Cerebellar nuclear complex (tissue), 1 donor: ENCODE measurements around the gene COL23A1.
"Not testable (repeated sequence)": the region's sequence is repeated elsewhere in the genome, so short reads cannot be mapped to it uniquely, and the experiment has no call there.

Source experiments
- DNase-seq, 2 experiments: peaks; one replicate each; lab custom pipeline; 2025; lab: John Stamatoyannopoulos, UW

The COL23A1 gene

DNA sequence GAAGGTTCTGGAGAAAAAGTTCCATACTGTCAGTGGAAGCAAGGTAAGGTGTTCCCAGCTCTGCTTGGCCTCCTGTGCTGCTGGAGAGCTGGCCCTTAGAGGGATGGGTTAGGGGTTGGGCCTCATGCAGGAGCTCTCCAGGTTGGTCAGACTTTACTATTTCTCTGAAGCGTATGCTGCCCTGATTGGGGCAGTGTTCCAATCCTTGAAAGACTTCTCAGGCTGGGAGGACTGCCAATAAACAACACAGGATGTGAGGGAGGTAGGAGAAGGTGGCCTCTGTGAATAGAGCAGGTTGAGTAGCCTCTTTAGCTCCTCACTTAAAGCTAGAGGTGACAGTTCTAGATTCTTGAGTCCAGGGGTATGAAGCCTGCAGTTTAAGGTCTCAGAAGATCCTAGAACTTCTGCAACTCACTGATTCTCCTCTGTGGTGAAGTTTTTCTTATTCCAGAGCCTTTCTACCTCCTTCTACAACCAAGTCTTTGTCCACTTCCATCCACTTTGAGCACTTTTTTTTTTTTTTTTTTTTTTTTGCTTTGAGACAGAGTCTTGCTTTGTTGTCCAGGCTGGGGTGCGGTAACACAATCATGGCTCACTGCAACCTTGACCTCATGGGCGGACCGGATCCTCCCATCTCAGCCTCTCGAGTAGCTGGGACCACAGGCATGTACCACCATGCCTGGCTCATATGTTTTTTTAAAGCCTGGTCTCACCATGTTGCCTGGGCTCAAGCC, 382.8 kb downstream of the COL23A1 start:
- DNase-seq: no peak

DNA sequence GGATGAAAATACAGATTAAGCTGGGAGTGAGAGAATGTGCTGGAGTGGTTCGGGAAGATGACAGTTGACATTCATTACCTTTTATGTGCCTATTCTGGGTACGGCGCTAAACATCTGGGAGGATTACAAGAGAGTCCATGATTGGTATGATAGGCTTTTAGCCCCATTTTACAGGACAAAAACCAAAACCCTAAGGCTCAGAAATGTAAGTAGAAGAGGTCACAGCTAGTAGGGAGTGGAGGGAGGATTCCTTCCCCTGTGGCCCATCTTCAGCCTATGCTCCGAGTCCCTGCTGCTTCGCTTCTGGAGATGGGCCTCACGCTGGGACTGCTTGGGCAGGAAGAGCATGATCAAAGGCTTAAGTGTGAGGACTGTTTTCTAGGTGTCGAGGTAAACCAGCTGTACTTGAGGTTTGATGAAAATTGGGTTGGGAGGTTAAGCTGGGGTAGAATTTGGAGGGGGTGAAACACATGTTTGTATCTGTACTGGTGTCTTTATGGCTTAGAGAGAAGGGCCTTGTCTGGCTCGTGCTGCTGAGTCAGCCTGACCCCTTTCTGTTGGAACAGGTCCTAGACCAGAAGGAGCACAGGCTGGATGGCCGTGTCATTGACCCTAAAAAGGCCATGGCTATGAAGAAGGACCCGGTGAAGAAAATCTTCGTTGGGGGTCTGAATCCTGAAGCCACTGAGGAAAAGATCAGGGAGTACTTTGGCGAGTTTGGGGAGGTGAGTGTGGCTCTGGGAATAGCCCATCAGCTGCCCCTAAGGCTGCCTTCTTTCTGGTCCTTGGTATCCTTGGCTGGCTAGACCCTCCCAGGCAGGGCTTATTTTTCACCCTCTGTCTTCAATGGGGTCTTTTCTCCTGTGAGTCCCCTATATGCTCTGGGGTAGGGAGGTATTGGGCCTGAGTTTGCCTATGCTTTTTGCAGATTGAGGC, 383.8 kb downstream of the COL23A1 start:
- DNase-seq: no peak

DNA sequence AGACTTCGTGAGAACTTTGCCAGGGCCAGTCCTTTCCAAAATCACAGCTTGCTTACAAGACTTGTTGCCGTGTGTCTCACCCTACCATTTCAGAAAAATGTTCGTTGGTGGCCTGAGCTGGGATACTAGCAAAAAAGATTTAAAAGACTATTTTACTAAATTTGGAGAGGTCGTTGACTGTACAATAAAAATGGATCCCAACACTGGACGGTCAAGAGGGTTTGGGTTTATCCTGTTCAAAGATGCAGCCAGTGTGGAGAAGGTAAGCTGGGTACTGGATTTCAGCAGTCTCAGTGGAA, 384.5 kb downstream of the COL23A1 start:
- DNase-seq: no peak

GRCh38 chr5:178204935-178205748, 385.1 kb downstream of the COL23A1 start:
- DNase-seq: no peak

DNA sequence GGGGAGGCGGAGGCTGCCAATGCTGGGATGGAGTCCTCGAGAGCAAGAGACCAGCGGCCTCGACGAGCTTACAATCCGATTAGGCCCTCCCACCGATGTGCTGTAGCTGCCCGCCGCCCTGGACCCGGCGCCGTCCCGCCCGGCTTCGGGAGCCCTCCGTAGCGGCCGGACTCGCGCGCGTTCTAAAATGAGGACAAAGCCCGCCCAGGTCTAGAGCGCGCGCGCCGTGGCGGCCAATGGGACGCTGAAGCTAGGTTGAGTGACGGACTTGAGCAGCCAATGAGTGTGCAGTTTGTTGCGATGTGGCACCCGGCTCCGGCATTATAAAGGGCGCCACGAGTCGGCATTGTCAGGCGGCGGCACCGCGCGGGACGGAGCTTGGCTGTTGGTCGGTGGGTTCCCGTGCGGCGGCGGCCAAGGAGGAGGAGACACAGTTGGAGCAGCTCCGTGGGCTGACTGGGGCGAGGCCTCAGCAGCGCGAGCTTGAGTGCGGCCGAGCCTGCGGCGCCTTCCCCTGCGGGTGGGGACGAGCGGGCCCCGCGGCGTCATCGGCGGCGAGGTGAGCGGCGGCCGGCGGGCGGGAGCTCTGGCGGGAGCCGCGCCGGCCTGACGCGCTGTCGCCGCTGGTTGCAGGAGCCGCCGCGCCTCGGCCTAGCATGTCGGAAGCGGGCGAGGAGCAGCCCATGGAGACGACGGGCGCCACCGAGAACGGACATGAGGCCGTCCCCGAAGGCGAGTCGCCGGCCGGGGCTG, 385.8 kb downstream of the COL23A1 start, which contains the start of gene HNRNPAB:
Gene HNRNPAB, plus strand, starts transcription at position 352 of the 753 bp plus-strand sequence. Its CDS starts 305 bp downstream, at position 657.
- DNase-seq: peak; percentile 18 to 70

DNA sequence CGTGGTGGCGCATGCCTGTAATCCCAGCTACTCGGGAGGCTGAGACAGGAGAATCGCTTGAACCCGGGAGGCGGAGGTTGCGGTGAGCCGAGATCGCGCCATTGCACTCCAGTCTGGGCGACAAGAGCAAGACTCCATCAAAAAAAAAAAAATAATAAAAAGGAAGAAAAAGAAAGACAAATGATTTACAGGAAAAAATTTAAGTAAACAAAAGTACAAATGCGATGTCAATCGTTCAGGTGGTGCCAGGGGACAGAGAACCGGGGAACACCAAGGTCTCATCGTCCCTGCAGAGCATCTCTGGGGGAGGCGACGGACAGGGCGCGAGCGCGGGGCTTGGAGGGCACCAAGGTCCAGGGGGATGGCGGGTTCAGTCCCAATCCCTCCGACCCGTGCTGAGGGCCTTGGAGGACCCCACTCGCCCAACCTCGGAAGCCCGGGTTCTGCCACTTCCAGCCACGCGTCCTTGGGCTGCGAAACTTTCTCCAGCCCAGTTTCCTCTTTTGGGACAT, 386.5 kb downstream of the COL23A1 start:
- no peak for DNase-seq

DNA sequence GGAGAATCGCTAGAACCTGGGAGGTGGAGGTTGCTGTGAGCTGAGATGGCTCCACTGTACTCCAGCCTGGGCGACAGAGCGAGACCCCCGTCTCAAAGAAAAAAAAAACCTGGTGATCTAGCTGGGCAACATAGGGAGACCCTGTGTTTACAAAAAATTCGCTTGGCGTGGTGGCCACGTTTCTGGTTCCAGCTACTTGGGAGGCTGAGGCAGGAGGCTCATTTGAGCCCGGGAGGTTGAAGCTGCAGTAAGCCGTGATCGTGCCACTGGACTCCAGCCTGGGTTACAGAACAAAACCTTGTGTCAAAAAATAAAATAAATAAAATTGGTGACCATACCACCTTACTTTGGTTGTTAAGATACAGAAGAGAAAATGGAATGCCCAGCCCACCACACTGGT, 387.7 kb downstream of the COL23A1 start:
- no peak for DNase-seq

GRCh38 chr5:178201927-178202235, 388.3 kb downstream of the COL23A1 start:
- DNase-seq: no peak

DNA sequence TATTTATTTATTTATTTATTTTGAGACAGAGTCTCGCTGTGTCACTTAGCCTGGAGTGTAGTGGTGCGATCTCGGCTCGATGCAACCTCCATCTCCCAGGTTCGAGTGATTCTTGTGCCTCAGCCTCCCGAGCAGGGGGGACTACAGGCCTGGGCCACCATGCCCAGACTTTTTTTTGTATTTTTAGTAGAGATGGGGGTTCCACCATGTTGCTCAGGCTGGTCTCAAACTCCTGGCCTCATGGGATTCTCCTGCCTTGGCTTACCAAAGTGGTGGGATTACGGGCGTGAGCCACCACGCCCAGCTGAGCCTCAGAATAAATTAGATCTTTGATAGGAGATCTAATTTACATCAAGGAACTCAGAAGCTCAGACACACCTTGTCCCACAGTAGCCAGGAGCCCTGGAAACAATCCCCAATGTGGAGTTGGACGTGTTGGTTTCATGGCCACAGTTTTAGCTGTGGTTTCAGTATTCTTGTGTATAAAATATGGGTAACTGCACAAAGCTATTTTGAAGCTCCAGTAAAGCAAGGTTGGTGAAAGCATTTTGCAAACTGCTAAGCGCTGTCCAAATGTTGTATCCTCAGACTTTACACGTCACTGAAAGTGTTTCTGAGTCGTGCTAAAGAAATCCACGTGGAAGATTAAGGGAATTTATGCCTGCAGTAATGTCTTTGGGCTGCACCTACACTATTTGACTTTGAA, 388.8 kb downstream of the COL23A1 start:
- no peak for DNase-seq

DNA sequence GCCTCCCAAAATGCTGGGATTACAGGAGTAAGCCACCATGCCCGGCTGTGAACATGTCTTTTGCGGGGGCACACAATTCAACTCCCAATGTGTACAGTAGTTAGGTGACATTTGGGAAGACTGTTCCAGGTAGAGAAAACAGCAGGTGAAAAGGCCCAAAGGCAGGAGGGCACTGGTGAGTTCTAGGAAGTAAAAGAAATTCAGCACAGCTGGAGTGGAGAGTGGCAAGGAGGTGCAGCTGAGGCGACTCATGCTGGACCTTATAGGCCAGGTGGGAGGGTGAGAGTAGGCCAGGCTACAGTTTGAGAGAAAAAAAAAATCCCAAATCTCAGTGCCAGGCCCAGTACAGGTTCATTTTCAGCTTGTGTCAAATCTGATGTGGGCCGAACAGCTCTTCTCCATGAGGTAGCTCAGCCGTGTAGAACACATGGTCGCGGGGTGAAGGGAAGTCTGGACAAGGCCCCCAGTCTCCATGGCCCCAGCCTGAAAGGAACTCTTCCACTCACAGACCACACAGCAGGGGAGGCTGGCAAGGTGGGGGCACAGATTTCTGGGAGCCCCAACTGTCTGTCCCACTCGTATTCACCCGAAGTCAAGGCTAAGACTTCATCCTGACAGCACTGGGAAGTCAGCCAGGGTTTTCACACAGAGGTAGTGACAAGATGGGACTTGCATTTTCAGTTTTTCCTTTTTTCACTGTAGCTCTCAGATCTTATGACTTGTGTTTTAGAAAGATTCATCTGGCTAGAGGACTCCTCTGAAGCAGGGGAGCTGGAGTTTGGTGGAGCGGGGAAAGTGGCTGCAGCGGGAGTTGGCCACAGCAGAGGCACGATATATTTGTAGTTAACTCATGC, 390.4 kb downstream of the COL23A1 start:
- no peak for DNase-seq

DNA sequence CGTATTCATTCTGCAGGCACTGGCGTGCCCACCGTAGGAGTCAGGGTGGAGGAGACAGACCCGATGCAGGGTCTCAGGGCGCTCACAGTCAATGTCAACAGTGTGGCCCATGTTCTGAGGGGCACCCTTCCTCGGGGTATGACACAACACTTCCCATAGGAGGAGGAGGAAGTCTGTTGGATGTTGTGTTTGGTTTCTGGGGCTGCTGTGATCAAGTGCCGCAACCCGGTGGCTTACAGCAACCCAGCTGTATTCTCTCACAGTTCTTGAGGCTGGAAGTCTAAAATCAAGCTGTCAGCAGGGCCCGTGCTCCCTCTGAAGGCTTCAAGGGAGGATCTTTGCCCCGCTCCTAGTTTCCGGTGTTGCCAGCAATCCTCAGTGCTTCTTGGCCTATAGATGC, 391.5 kb downstream of the COL23A1 start:
- no peak for DNase-seq

GRCh38 chr5:178198151-178198550, 392.0 kb downstream of the COL23A1 start:
- not testable (repeated sequence) for DNase-seq

GRCh38 chr5:178196986-178197385, 393.2 kb downstream of the COL23A1 start:
- DNase-seq: no peak

DNA sequence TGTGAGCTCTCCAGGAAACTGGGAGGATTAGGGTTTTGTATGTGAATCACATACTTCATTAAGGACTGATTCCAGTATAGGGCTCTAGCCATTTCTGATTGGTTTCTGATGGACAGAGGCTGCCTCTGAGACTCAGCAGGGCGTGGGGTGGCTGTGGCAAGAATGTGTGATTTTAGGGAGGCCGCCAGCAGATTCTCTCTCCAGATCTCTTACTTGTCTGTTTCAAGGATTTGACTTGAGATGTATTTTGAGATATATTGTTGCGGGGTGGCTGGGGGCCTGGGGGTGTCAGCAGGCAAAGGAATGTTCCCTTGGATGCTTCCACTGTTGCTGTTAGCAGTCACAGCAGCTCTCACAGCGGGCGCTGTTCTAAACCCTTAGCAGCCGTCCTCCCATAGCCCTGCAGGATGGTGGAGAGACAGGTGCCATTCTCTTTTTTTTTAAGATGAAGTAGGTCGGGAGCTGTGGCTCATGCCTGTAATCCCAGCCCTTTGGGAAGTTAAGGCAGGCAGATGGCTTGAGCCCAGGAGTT, 393.8 kb downstream of the COL23A1 start:
- DNase-seq: no peak

GRCh38 chr5:178194026-178194425, 396.2 kb downstream of the COL23A1 start:
- DNase-seq: no peak

- DNase-seq: no peak
Observed at GRCh38 chr5:178193251-178193809, 396.9 kb downstream of the COL23A1 start.

GRCh38 chr5:178192787-178193186, 397.4 kb downstream of the COL23A1 start:
- DNase-seq: no peak

GRCh38 chr5:178192244-178192643, 397.9 kb downstream of the COL23A1 start:
- no peak for DNase-seq

- no peak for DNase-seq
Observed at GRCh38 chr5:178191661-178192060, 398.5 kb downstream of the COL23A1 start.
